Stimulated activated CD8-positive, alpha-beta memory T cell treated with anti-CD3 and anti-CD28 coated beads, Interleukin-7, amount 100 ng/mL, for 48 hours (primary cell): ENCODE measurements around the gene ESRRG.

ENCODE experiments used
- DNase-seq, 2 donors: peaks; one replicate each; pipeline ENCODE4 v3.0.0-alpha.2; 2020; ENCODE audit warnings: low read depth in 1 of 2; ENCODE audit errors: extremely low read depth in 1 of 2

The ESRRG gene

GRCh38 chr1:216632980-216633379 is 90.2 kb downstream of the ESRRG start:
- no peak for DNase-seq

GRCh38 chr1:216630532-216630931 is 92.7 kb downstream of the ESRRG start:
- DNase-seq, result no peak

- no peak for DNase-seq
Observed at GRCh38 chr1:216627252-216627651, 96.0 kb downstream of the ESRRG start.

GRCh38 chr1:216626394-216627067 is 96.7 kb downstream of the ESRRG start:
- DNase-seq, result no peak

GRCh38 chr1:216621536-216621935 is 101.7 kb downstream of the ESRRG start:
- no peak for DNase-seq

GRCh38 chr1:216617081-216617875 is 106.0 kb downstream of the ESRRG start:
- no peak for DNase-seq

GRCh38 chr1:216616425-216616824 is 106.8 kb downstream of the ESRRG start:
- DNase-seq, result no peak

GRCh38 chr1:216614011-216614934 is 109.0 kb downstream of the ESRRG start:
- DNase-seq, result no peak

- no peak for DNase-seq
Observed at GRCh38 chr1:216612291-216612690, 110.9 kb downstream of the ESRRG start.

GRCh38 chr1:216607067-216607697 is 116.0 kb downstream of the ESRRG start:
- no peak for DNase-seq

GRCh38 chr1:216606047-216606637 is 117.1 kb downstream of the ESRRG start:
- DNase-seq, result no peak

- no peak for DNase-seq
Observed at GRCh38 chr1:216604771-216605170, 118.5 kb downstream of the ESRRG start.

GRCh38 chr1:216600730-216601609 is 122.3 kb downstream of the ESRRG start:
- DNase-seq, result no peak

GRCh38 chr1:216599851-216600250 is 123.4 kb downstream of the ESRRG start:
- no peak for DNase-seq

- no peak for DNase-seq
Observed at GRCh38 chr1:216598448-216598847, 124.8 kb downstream of the ESRRG start.

- no peak for DNase-seq
Observed at GRCh38 chr1:216596281-216596862, 126.9 kb downstream of the ESRRG start.

- DNase-seq, result no peak
Observed at GRCh38 chr1:216587715-216588114, 135.5 kb downstream of the ESRRG start.

- no peak for DNase-seq
Observed at GRCh38 chr1:216582151-216582550, 141.1 kb downstream of the ESRRG start.

GRCh38 chr1:216580538-216581057 is 142.6 kb downstream of the ESRRG start:
- DNase-seq, result no peak
